ENCODE data around the gene SPRY2.

SPRY2 gene

GRCh38 chr13:80341101-80341755 lies at the start of gene SPRY2:
Gene SPRY2 (minus strand): TSS chr13:80341126. CDS start chr13:80337705, 3,421 bp downstream.
- Histone ChIP-seq H3K36me3 (ENCODE audit: control insufficient read depth, low read depth, low read length) (peaks cover 13% of the 10 kb centered on the region), H3K9ac (ENCODE audit: low read length) (peak within 1 kb of the TSS; percentile 96), H3K4me1 (ENCODE audit: control insufficient read depth, low read depth, low read length) (peaks cover 29% of the 10 kb centered on the region), H3K27ac (ENCODE audit: low read length) (peak within 1 kb of the TSS; percentile 96), H3K9me3 (ENCODE audit: control insufficient read depth, low read depth, low read length) (no peaks in the 10 kb centered on the region), H3K4me3 (ENCODE audit: low read length) (peak within 1 kb of the TSS; percentile 95), H3K27me3 (ENCODE audit: control insufficient read depth, insufficient read depth, low read length) (peaks cover 11% of the 10 kb centered on the region)

GRCh38 chr13:80390338-80390737 lies 49.4 kb upstream of the SPRY2 start:
- H3K9me3 ChIP-seq (ENCODE audit: control insufficient read depth, low read depth, low read length): peaks cover 5% of the 10 kb centered on the region
- no peaks in the 10 kb centered on the region for H3K36me3 ChIP-seq (ENCODE audit: control insufficient read depth, low read depth, low read length)
- no peak overlapping the region for H3K9ac ChIP-seq (ENCODE audit: low read length)
- H3K4me1 ChIP-seq (ENCODE audit: control insufficient read depth, low read depth, low read length): no peaks in the 10 kb centered on the region
- H3K4me3 ChIP-seq (ENCODE audit: low read length): no peak overlapping the region
- no peak overlapping the region for H3K27ac ChIP-seq (ENCODE audit: low read length)
- H3K27me3 ChIP-seq (ENCODE audit: control insufficient read depth, insufficient read depth, low read length): no peaks in the 10 kb centered on the region

GRCh38 chr13:80389073-80390038 lies 48.4 kb upstream of the SPRY2 start:
- H3K27ac ChIP-seq (ENCODE audit: low read length): no peak overlapping the region
- no peaks in the 10 kb centered on the region for H3K27me3 ChIP-seq (ENCODE audit: control insufficient read depth, insufficient read depth, low read length)
- H3K36me3 ChIP-seq (ENCODE audit: control insufficient read depth, low read depth, low read length): no peaks in the 10 kb centered on the region
- H3K9me3 ChIP-seq (ENCODE audit: control insufficient read depth, low read depth, low read length): peaks cover 5% of the 10 kb centered on the region
- no peak overlapping the region for H3K9ac ChIP-seq (ENCODE audit: low read length)
- no peak overlapping the region for H3K4me3 ChIP-seq (ENCODE audit: low read length)
- H3K4me1 ChIP-seq (ENCODE audit: control insufficient read depth, low read depth, low read length): no peaks in the 10 kb centered on the region

- H3K27me3 ChIP-seq (ENCODE audit: control insufficient read depth, insufficient read depth, low read length): no peaks in the 10 kb centered on the region
- no peak overlapping the region for H3K9ac ChIP-seq (ENCODE audit: low read length)
- no peaks in the 10 kb centered on the region for H3K4me1 ChIP-seq (ENCODE audit: control insufficient read depth, low read depth, low read length)
- no peak overlapping the region for H3K4me3 ChIP-seq (ENCODE audit: low read length)
- no peak overlapping the region for H3K27ac ChIP-seq (ENCODE audit: low read length)
- peaks cover 5% of the 10 kb centered on the region for H3K9me3 ChIP-seq (ENCODE audit: control insufficient read depth, low read depth, low read length)
- H3K36me3 ChIP-seq (ENCODE audit: control insufficient read depth, low read depth, low read length): no peaks in the 10 kb centered on the region
Observed at GRCh38 chr13:80388506-80388905, 47.6 kb upstream of the SPRY2 start.

GRCh38 chr13:80386592-80386991 lies 45.7 kb upstream of the SPRY2 start:
- H3K36me3 ChIP-seq (ENCODE audit: control insufficient read depth, low read depth, low read length): no peaks in the 10 kb centered on the region
- no peak overlapping the region for H3K27ac ChIP-seq (ENCODE audit: low read length)
- no peaks in the 10 kb centered on the region for H3K27me3 ChIP-seq (ENCODE audit: control insufficient read depth, insufficient read depth, low read length)
- no peak overlapping the region for H3K4me3 ChIP-seq (ENCODE audit: low read length)
- no peak overlapping the region for H3K9ac ChIP-seq (ENCODE audit: low read length)
- H3K4me1 ChIP-seq (ENCODE audit: control insufficient read depth, low read depth, low read length): no peaks in the 10 kb centered on the region
- H3K9me3 ChIP-seq (ENCODE audit: control insufficient read depth, low read depth, low read length): peaks cover 5% of the 10 kb centered on the region

GRCh38 chr13:80386002-80386401 lies 45.1 kb upstream of the SPRY2 start:
- peaks cover 5% of the 10 kb centered on the region for H3K9me3 ChIP-seq (ENCODE audit: control insufficient read depth, low read depth, low read length)
- no peak overlapping the region for H3K27ac ChIP-seq (ENCODE audit: low read length)
- H3K4me1 ChIP-seq (ENCODE audit: control insufficient read depth, low read depth, low read length): no peaks in the 10 kb centered on the region
- no peak overlapping the region for H3K4me3 ChIP-seq (ENCODE audit: low read length)
- no peak overlapping the region for H3K9ac ChIP-seq (ENCODE audit: low read length)
- no peaks in the 10 kb centered on the region for H3K27me3 ChIP-seq (ENCODE audit: control insufficient read depth, insufficient read depth, low read length)
- no peaks in the 10 kb centered on the region for H3K36me3 ChIP-seq (ENCODE audit: control insufficient read depth, low read depth, low read length)

GRCh38 chr13:80382576-80382975 lies 41.6 kb upstream of the SPRY2 start:
- Histone ChIP-seq H3K4me1 (ENCODE audit: control insufficient read depth, low read depth, low read length) (no peaks in the 10 kb centered on the region), H3K36me3 (ENCODE audit: control insufficient read depth, low read depth, low read length) (no peaks in the 10 kb centered on the region), H3K9me3 (ENCODE audit: control insufficient read depth, low read depth, low read length) (no peaks in the 10 kb centered on the region), H3K4me3 (ENCODE audit: low read length) (no peak overlapping the region), H3K27ac (ENCODE audit: low read length) (no peak overlapping the region), H3K27me3 (ENCODE audit: control insufficient read depth, insufficient read depth, low read length) (no peaks in the 10 kb centered on the region), H3K9ac (ENCODE audit: low read length) (no peak overlapping the region)

- no peaks in the 10 kb centered on the region for H3K27me3 ChIP-seq (ENCODE audit: control insufficient read depth, insufficient read depth, low read length)
- H3K4me1 ChIP-seq (ENCODE audit: control insufficient read depth, low read depth, low read length): no peaks in the 10 kb centered on the region
- no peak overlapping the region for H3K27ac ChIP-seq (ENCODE audit: low read length)
- no peak overlapping the region for H3K9ac ChIP-seq (ENCODE audit: low read length)
- H3K4me3 ChIP-seq (ENCODE audit: low read length): no peak overlapping the region
- H3K36me3 ChIP-seq (ENCODE audit: control insufficient read depth, low read depth, low read length): no peaks in the 10 kb centered on the region
- no peaks in the 10 kb centered on the region for H3K9me3 ChIP-seq (ENCODE audit: control insufficient read depth, low read depth, low read length)
Observed at GRCh38 chr13:80379245-80379644, 38.3 kb upstream of the SPRY2 start.

- H3K9me3 ChIP-seq (ENCODE audit: control insufficient read depth, low read depth, low read length): no peaks in the 10 kb centered on the region
- no peaks in the 10 kb centered on the region for H3K36me3 ChIP-seq (ENCODE audit: control insufficient read depth, low read depth, low read length)
- H3K4me1 ChIP-seq (ENCODE audit: control insufficient read depth, low read depth, low read length): no peaks in the 10 kb centered on the region
- H3K27ac ChIP-seq (ENCODE audit: low read length): no peak overlapping the region
- no peaks in the 10 kb centered on the region for H3K27me3 ChIP-seq (ENCODE audit: control insufficient read depth, insufficient read depth, low read length)
- no peak overlapping the region for H3K9ac ChIP-seq (ENCODE audit: low read length)
- no peak overlapping the region for H3K4me3 ChIP-seq (ENCODE audit: low read length)
Observed at GRCh38 chr13:80376554-80376953, 35.6 kb upstream of the SPRY2 start.

GRCh38 chr13:80374901-80375300 lies 34.0 kb upstream of the SPRY2 start:
- H3K27ac ChIP-seq (ENCODE audit: low read length): no peak overlapping the region
- no peaks in the 10 kb centered on the region for H3K36me3 ChIP-seq (ENCODE audit: control insufficient read depth, low read depth, low read length)
- no peak overlapping the region for H3K9ac ChIP-seq (ENCODE audit: low read length)
- H3K4me1 ChIP-seq (ENCODE audit: control insufficient read depth, low read depth, low read length): no peaks in the 10 kb centered on the region
- H3K4me3 ChIP-seq (ENCODE audit: low read length): no peak overlapping the region
- H3K27me3 ChIP-seq (ENCODE audit: control insufficient read depth, insufficient read depth, low read length): no peaks in the 10 kb centered on the region
- H3K9me3 ChIP-seq (ENCODE audit: control insufficient read depth, low read depth, low read length): no peaks in the 10 kb centered on the region

- no peaks in the 10 kb centered on the region for H3K27me3 ChIP-seq (ENCODE audit: control insufficient read depth, insufficient read depth, low read length)
- H3K4me3 ChIP-seq (ENCODE audit: low read length): no peak overlapping the region
- no peaks in the 10 kb centered on the region for H3K4me1 ChIP-seq (ENCODE audit: control insufficient read depth, low read depth, low read length)
- H3K9ac ChIP-seq (ENCODE audit: low read length): no peak overlapping the region
- H3K36me3 ChIP-seq (ENCODE audit: control insufficient read depth, low read depth, low read length): no peaks in the 10 kb centered on the region
- H3K27ac ChIP-seq (ENCODE audit: low read length): no peak overlapping the region
- no peaks in the 10 kb centered on the region for H3K9me3 ChIP-seq (ENCODE audit: control insufficient read depth, low read depth, low read length)
Observed at GRCh38 chr13:80374444-80374843, 33.5 kb upstream of the SPRY2 start.
